ENCODE measurements around the gene ADGRV1. TPM values are rescaled to one million over a fixed set of nuclear protein-coding genes. Genes with fewer than 3 reads are reported as not detected.

The ADGRV1 gene
- polyA plus RNA-seq, 1 donor from 2014 or later: 3.7 TPM

GRCh38 chr5:90632791-90633190 is 74.2 kb downstream of the ADGRV1 start:
- H3F3A ChIP-seq (ENCODE audit: insufficient read depth, low read length, poor library complexity, severe bottlenecking): no peaks in the 10 kb centered on the region
- no peaks in the 10 kb centered on the region for H3K36me3 ChIP-seq (ENCODE audit: insufficient read depth, low read length)
- no peak overlapping the region for H3K4me3 ChIP-seq (ENCODE audit: low read length)
- H4K20me1 ChIP-seq (ENCODE audit: insufficient read depth): no peaks in the 10 kb centered on the region
- TF ChIP-seq MXI1 (conservative IDR thresholded peaks at IDR 0.05; ENCODE audit: poor library complexity, severe bottlenecking) (no peak), CTCF (IDR thresholded peaks at IDR 0.05; ENCODE audit: poor library complexity, severe bottlenecking) (no peak), EZH2 (IDR thresholded peaks at IDR 0.05; ENCODE audit: borderline replicate concordance, insufficient read depth, low read length, poor library complexity, severe bottlenecking) (no peak), SMC3 (conservative IDR thresholded peaks at IDR 0.05; ENCODE audit: poor library complexity) (no peak), RAD21 (conservative IDR thresholded peaks at IDR 0.05) (no peak), POLR2AphosphoS5 (IDR thresholded peaks at IDR 0.05) (no peak), EP300 (conservative IDR thresholded peaks at IDR 0.05; ENCODE audit: poor library complexity, severe bottlenecking) (no peak), REST (IDR thresholded peaks at IDR 0.05; ENCODE audit: borderline replicate concordance) (no peak), TAF1 (IDR thresholded peaks at IDR 0.05; ENCODE audit: low read depth) (no peak)
- H3K4me2 ChIP-seq (ENCODE audit: low read length): no peak overlapping the region
- H3K79me2 ChIP-seq (replicated peaks; ENCODE audit: insufficient read depth, low read length): no peaks in the 10 kb centered on the region
- no peak overlapping the region for H3K27ac ChIP-seq (ENCODE audit: low read length)
- H3K9me2 ChIP-seq (ENCODE audit: insufficient read depth, low read length): no peaks in the 10 kb centered on the region
- no peak overlapping the region for H2AFZ ChIP-seq (ENCODE audit: low read depth, low read length)
- no peaks in the 10 kb centered on the region for H3K27me3 ChIP-seq (ENCODE audit: insufficient read depth, low read depth, low read length)
- no peak overlapping the region for H3K9ac ChIP-seq (ENCODE audit: low read length)
- H3K9me3 ChIP-seq (ENCODE audit: low read length): no peaks in the 10 kb centered on the region

- H3K9ac ChIP-seq (ENCODE audit: low read length): no peak overlapping the region
- H4K20me1 ChIP-seq (ENCODE audit: insufficient read depth): no peaks in the 10 kb centered on the region
- H2AFZ ChIP-seq (ENCODE audit: low read depth, low read length): no peak overlapping the region
- no peaks in the 10 kb centered on the region for H3K9me3 ChIP-seq (ENCODE audit: low read length)
- no peaks in the 10 kb centered on the region for H3K9me2 ChIP-seq (ENCODE audit: insufficient read depth, low read length)
- H3K27ac ChIP-seq (ENCODE audit: low read length): no peak overlapping the region
- H3K36me3 ChIP-seq (ENCODE audit: insufficient read depth, low read length): no peaks in the 10 kb centered on the region
- no peaks in the 10 kb centered on the region for H3K27me3 ChIP-seq (ENCODE audit: insufficient read depth, low read depth, low read length)
- no peak overlapping the region for H3K4me3 ChIP-seq (ENCODE audit: low read length)
- no peaks in the 10 kb centered on the region for H3K79me2 ChIP-seq (replicated peaks; ENCODE audit: insufficient read depth, low read length)
- H3F3A ChIP-seq (ENCODE audit: insufficient read depth, low read length, poor library complexity, severe bottlenecking): no peaks in the 10 kb centered on the region
- H3K4me2 ChIP-seq (ENCODE audit: low read length): no peak overlapping the region
- TF ChIP-seq POLR2AphosphoS5 (IDR thresholded peaks at IDR 0.05) (no peak), REST (IDR thresholded peaks at IDR 0.05; ENCODE audit: borderline replicate concordance) (no peak), EP300 (conservative IDR thresholded peaks at IDR 0.05; ENCODE audit: poor library complexity, severe bottlenecking) (no peak), RAD21 (conservative IDR thresholded peaks at IDR 0.05) (no peak), CTCF (IDR thresholded peaks at IDR 0.05; ENCODE audit: poor library complexity, severe bottlenecking) (no peak), EZH2 (IDR thresholded peaks at IDR 0.05; ENCODE audit: borderline replicate concordance, insufficient read depth, low read length, poor library complexity, severe bottlenecking) (no peak), MXI1 (conservative IDR thresholded peaks at IDR 0.05; ENCODE audit: poor library complexity, severe bottlenecking) (no peak), TAF1 (IDR thresholded peaks at IDR 0.05; ENCODE audit: low read depth) (no peak), SMC3 (conservative IDR thresholded peaks at IDR 0.05; ENCODE audit: poor library complexity) (no peak)
Observed at GRCh38 chr5:90636948-90637347, 78.4 kb downstream of the ADGRV1 start.

All from neural cell (in vitro differentiated cells).